MM.1S (cell line): Measurements from ENCODE around the gene FBXL7.

ENCODE experiments used
- DNase-seq: peaks from one replicate; pipeline ENCODE4 v3.0.0-alpha.2; 2015
- H2AFZ ChIP-seq: fragments of 300-600 bp; sonication (generic); 2 replicates; pipeline ENCODE4 v1.6.0; 2016; ENCODE audit warnings: antibody characterized with exemption, low read length
- H3F3A ChIP-seq: fragments of 300-600 bp; sonication (generic); 2 replicates; pipeline ENCODE4 v1.6.1; 2016; ENCODE audit warnings: mild to moderate bottlenecking, antibody characterized with exemption, low read length, moderate library complexity, mixed read lengths; ENCODE audit not compliant: insufficient read depth
- H3K27ac ChIP-seq: fragments of 300-600 bp; sonication (generic); 2 replicates; pipeline ENCODE4 v1.5.1; 2016; ENCODE audit warnings: mild to moderate bottlenecking, low read length
- H3K27me3 ChIP-seq: fragments of 300-600 bp; sonication (generic); replicated peaks from 2 replicates; pipeline ENCODE4 v1.6.0; 2016; ENCODE audit warnings: low read length; ENCODE audit not compliant: insufficient read depth
- H3K36me3 ChIP-seq: fragments of 300-600 bp; sonication (generic); replicated peaks from 2 replicates; pipeline ENCODE4 v1.6.1; 2016; ENCODE audit warnings: mild to moderate bottlenecking, low read length, mixed read lengths; ENCODE audit not compliant: insufficient read depth
- H3K4me1 ChIP-seq: fragments of 300-600 bp; sonication (generic); 2 replicates; pipeline ENCODE4 v1.6.1; 2016; ENCODE audit warnings: low read length, mixed read lengths
- H3K4me2 ChIP-seq: fragments of 300-600 bp; sonication (generic); 2 replicates; pipeline ENCODE4 v1.6.0; 2016; ENCODE audit warnings: low read depth, low read length
- H3K4me3 ChIP-seq: fragments of 300-600 bp; sonication (generic); 2 replicates; pipeline ENCODE4 v1.5.1; 2016; ENCODE audit warnings: low read length, mixed read lengths
- H3K79me2 ChIP-seq: fragments of 300-600 bp; sonication (generic); 2 replicates; pipeline ENCODE4 v1.6.1; 2016; ENCODE audit warnings: mixed run types, low read length, mixed read lengths
- H3K9ac ChIP-seq: fragments of 300-600 bp; sonication (generic); 2 replicates; pipeline ENCODE4 v1.6.1; 2016; ENCODE audit warnings: low read length, mixed read lengths
- H3K9me2 ChIP-seq: fragments of 300-600 bp; sonication (generic); replicated peaks from 2 replicates; pipeline ENCODE4 v1.6.1; 2016; ENCODE audit warnings: mild to moderate bottlenecking, low read length, mixed read lengths; ENCODE audit not compliant: insufficient read depth
- H3K9me3 ChIP-seq: fragments of 300-600 bp; sonication (generic); replicated peaks from 2 replicates; pipeline ENCODE4 v1.6.1; 2016; ENCODE audit warnings: mild to moderate bottlenecking, low read length, mixed read lengths; ENCODE audit not compliant: insufficient read depth
- H4K20me1 ChIP-seq: fragments of 300-600 bp; sonication (generic); 2 replicates; pipeline ENCODE4 v1.6.1; 2016; ENCODE audit warnings: mild to moderate bottlenecking, low read length, moderate library complexity, mixed read lengths; ENCODE audit not compliant: insufficient read depth
- EZH2 ChIP-seq: fragments of 300-600 bp; sonication (generic); optimal IDR thresholded peaks from 2 replicates; pipeline ENCODE3; 2017; ENCODE audit warnings: low read depth, mild to moderate bottlenecking, antibody characterized with exemption, low read length, mixed read lengths
- EZH2phosphoT487 ChIP-seq: fragments of 300-600 bp; sonication (generic); IDR thresholded peaks from 2 replicates; pipeline ENCODE4 v1.6.1; 2018; ENCODE audit warnings: antibody characterized with exemption, low read length
- TF ChIP-seq, protein P1 (sequence below): fragments of 300-600 bp; sonication (generic); IDR thresholded peaks from 2 replicates; pipeline ENCODE4 v1.5.1; 2016; ENCODE audit warnings: antibody characterized with exemption, low read length, mixed read lengths

FBXL7 gene

DNA sequence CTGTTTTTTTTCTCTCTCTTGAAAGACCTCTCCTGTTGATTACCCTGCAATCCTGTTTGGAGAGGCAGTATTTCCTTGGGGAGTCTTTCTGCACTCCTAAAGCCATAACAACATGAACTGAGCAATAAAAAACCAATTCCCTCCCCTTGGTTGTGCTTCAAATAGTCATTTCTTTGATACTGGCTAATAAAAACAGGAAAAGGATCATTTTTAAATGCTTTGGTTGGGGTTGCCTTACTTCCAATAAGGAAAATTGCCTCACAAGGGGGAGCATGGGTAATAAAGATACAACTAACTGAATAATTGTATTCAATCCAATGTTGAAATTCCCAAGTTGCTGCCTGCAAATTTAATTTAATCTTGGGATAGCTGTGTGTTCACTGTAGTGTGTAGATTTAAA, 13.9 kb downstream of the FBXL7 start:
- Histone ChIP-seq H3K4me2 (no peak overlapping the region), H3K4me3 (no peak overlapping the region), H3K27me3 (no peaks in the 10 kb centered on the region), H3K79me2 (peaks cover 90% of the 10 kb centered on the region), H4K20me1 (no peaks in the 10 kb centered on the region), H3F3A (no peaks in the 10 kb centered on the region), H3K27ac (no peak overlapping the region), H3K9me2 (no peaks in the 10 kb centered on the region), H3K9me3 (no peaks in the 10 kb centered on the region), H3K4me1 (no peaks in the 10 kb centered on the region), H3K36me3 (no peaks in the 10 kb centered on the region), H3K9ac (no peak overlapping the region), H2AFZ (no peak overlapping the region)
- no peak for DNase-seq
- TF ChIP-seq, protein P1, sequence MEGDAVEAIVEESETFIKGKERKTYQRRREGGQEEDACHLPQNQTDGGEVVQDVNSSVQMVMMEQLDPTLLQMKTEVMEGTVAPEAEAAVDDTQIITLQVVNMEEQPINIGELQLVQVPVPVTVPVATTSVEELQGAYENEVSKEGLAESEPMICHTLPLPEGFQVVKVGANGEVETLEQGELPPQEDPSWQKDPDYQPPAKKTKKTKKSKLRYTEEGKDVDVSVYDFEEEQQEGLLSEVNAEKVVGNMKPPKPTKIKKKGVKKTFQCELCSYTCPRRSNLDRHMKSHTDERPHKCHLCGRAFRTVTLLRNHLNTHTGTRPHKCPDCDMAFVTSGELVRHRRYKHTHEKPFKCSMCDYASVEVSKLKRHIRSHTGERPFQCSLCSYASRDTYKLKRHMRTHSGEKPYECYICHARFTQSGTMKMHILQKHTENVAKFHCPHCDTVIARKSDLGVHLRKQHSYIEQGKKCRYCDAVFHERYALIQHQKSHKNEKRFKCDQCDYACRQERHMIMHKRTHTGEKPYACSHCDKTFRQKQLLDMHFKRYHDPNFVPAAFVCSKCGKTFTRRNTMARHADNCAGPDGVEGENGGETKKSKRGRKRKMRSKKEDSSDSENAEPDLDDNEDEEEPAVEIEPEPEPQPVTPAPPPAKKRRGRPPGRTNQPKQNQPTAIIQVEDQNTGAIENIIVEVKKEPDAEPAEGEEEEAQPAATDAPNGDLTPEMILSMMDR = no peak

DNA sequence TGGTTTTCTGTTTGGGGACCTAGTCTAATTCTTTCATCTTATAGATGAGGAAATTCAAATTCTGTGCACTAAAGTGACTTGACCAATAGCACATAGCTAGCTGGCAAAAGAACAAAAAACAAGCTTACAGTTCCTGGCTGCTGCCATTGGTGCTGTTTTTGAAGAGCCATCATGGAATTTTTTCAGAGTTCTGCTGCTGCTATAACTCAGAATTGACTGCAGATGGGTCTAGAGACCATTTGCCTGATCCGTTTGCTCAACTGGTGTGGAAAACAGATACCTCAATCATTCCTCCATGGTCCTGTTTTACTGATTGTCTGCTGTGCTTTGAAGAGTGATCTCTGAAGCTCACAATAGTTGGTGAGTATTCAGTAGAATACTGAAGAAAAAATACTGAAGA, 15.2 kb downstream of the FBXL7 start:
- Histone ChIP-seq H3K4me2 (no peak overlapping the region), H2AFZ (no peak overlapping the region), H3K4me1 (no peaks in the 10 kb centered on the region), H3K4me3 (no peak overlapping the region), H3K9ac (no peak overlapping the region), H3K79me2 (peaks cover 87% of the 10 kb centered on the region), H3K9me2 (no peaks in the 10 kb centered on the region), H3K36me3 (no peaks in the 10 kb centered on the region), H3F3A (no peaks in the 10 kb centered on the region), H4K20me1 (no peaks in the 10 kb centered on the region), H3K9me3 (no peaks in the 10 kb centered on the region), H3K27ac (no peak overlapping the region), H3K27me3 (no peaks in the 10 kb centered on the region)
- no peak for DNase-seq
- TF ChIP-seq, protein P1 = no peak

- Histone ChIP-seq H2AFZ (no peak overlapping the region), H3K9me3 (no peaks in the 10 kb centered on the region), H3K27ac (no peak overlapping the region), H3K9ac (no peak overlapping the region), H4K20me1 (no peaks in the 10 kb centered on the region), H3K79me2 (peaks cover 85% of the 10 kb centered on the region), H3F3A (no peaks in the 10 kb centered on the region), H3K4me2 (no peak overlapping the region), H3K36me3 (no peaks in the 10 kb centered on the region), H3K27me3 (no peaks in the 10 kb centered on the region), H3K4me1 (no peaks in the 10 kb centered on the region), H3K4me3 (no peak overlapping the region), H3K9me2 (no peaks in the 10 kb centered on the region)
- TF ChIP-seq EZH2 (no peak), EZH2phosphoT487 (no peak)
- TF ChIP-seq, protein P1 = no peak
- no peak for DNase-seq
Measured at GRCh38 chr5:15516486-15516885, 16.5 kb downstream of the FBXL7 start.

- no peaks in the 10 kb centered on the region for H3K27me3 ChIP-seq
- no peak overlapping the region for H3K9ac ChIP-seq
- H2AFZ ChIP-seq = no peak overlapping the region
- TF ChIP-seq EZH2 (no peak), EZH2phosphoT487 (no peak)
- TF ChIP-seq, protein P1 = no peak
- no peaks in the 10 kb centered on the region for H3K9me2 ChIP-seq
- H4K20me1 ChIP-seq = no peaks in the 10 kb centered on the region
- no peaks in the 10 kb centered on the region for H3F3A ChIP-seq
- no peaks in the 10 kb centered on the region for H3K9me3 ChIP-seq
- no peak overlapping the region for H3K27ac ChIP-seq
- H3K4me2 ChIP-seq = no peak overlapping the region
- H3K4me3 ChIP-seq = no peak overlapping the region
- no peak for DNase-seq
- H3K4me1 ChIP-seq = no peaks in the 10 kb centered on the region
- peaks cover 83% of the 10 kb centered on the region for H3K79me2 ChIP-seq
- H3K36me3 ChIP-seq = no peaks in the 10 kb centered on the region
Measured at GRCh38 chr5:15518786-15519185, 18.8 kb downstream of the FBXL7 start.
